Neuron (in vitro differentiated cells): ENCODE results near the gene DCUN1D3.

Experiments used
- H2AFZ ChIP-seq: one replicate; pipeline ENCODE4 v1.6.1; 2013; ENCODE audit warnings: low read depth, mild to moderate bottlenecking, inconsistent platforms, low read length, moderate library complexity
- H3K27me3 ChIP-seq: one replicate; pipeline ENCODE4 v1.6.1; 2013; ENCODE audit warnings: low read length; ENCODE audit not compliant: insufficient read depth
- H3K36me3 ChIP-seq: one replicate; pipeline ENCODE4 v1.6.1; 2013; ENCODE audit warnings: low read length; ENCODE audit not compliant: insufficient read depth
- H3K4me1 ChIP-seq: one replicate; pipeline ENCODE4 v1.6.1; 2013; ENCODE audit warnings: low read length; ENCODE audit not compliant: insufficient read depth
- H3K4me3 ChIP-seq: 2 replicates; pipeline ENCODE4 v1.5.1; 2013; ENCODE audit warnings: mild to moderate bottlenecking, low read length, moderate library complexity
- H3K9me3 ChIP-seq: one replicate; pipeline ENCODE4 v1.6.1; 2013; ENCODE audit warnings: low read length

The DCUN1D3 gene

GRCh38 chr16:20906341-20907255, 6.4 kb upstream of the DCUN1D3 start:
- H3K4me1 ChIP-seq = peaks cover 5% of the 10 kb centered on the region
- no peak overlapping the region for H3K4me3 ChIP-seq
- no peaks in the 10 kb centered on the region for H3K36me3 ChIP-seq
- H2AFZ ChIP-seq = no peak overlapping the region
- H3K27me3 ChIP-seq = no peaks in the 10 kb centered on the region
- H3K9me3 ChIP-seq = no peaks in the 10 kb centered on the region

DNA sequence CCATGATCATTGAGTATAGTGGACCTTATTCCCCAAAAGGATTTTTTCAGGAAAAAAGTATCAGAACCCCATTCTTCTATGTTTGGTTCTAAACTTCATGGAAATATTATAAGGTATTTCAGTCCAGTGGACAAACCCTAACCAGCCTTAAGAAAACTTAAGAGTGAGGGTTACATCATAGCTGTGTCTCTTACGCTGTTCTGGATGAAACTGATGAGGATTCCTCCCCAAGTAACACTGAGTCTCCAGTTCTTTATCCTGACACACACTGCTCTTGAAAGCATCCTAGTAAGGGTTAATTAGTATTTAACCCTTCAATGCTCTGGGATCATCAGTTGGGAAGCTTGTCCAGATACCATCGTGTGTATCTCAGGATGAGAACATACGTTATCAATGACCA, 5.4 kb upstream of the DCUN1D3 start:
- H3K27me3 ChIP-seq = no peaks in the 10 kb centered on the region
- H3K4me1 ChIP-seq = peaks cover 7% of the 10 kb centered on the region
- H3K4me3 ChIP-seq = no peak overlapping the region
- no peaks in the 10 kb centered on the region for H3K36me3 ChIP-seq
- H2AFZ ChIP-seq = no peak overlapping the region
- no peaks in the 10 kb centered on the region for H3K9me3 ChIP-seq

DNA sequence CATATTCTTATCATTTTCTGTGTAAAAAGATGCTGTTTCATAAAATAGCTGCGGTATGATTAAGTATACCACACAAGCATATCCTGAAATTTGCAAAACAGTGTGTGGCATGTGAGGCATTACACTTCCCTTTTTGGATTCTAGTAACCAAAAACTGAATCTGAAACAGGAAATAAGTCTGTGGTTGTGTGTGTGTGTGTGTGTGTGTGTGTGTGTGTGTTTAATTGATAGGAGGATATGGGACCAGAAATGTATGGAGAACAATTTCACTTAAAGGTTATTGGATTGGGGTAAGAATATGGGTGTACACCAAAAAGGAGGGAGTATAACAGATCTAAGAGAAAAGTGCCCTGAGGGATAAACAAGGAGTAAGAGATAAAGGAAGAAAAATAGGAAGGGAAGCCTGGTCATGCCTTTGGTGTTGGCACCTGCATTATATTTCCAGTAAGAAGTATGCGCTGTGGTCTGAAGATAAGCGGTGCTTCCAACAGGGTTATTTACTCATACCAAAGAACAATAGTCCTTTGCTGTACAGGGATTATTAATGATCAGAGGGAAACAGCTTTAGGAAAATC, 4.4 kb upstream of the DCUN1D3 start:
- Histone ChIP-seq H3K27me3 (no peaks in the 10 kb centered on the region), H2AFZ (no peak overlapping the region), H3K4me1 (peaks cover 7% of the 10 kb centered on the region), H3K36me3 (no peaks in the 10 kb centered on the region), H3K4me3 (no peak overlapping the region), H3K9me3 (no peaks in the 10 kb centered on the region)

GRCh38 chr16:20903899-20904506, 3.8 kb upstream of the DCUN1D3 start:
- H3K9me3 ChIP-seq = no peaks in the 10 kb centered on the region
- no peaks in the 10 kb centered on the region for H3K36me3 ChIP-seq
- H3K4me3 ChIP-seq = no peak overlapping the region
- H2AFZ ChIP-seq = no peak overlapping the region
- H3K27me3 ChIP-seq = no peaks in the 10 kb centered on the region
- peaks cover 9% of the 10 kb centered on the region for H3K4me1 ChIP-seq

DNA sequence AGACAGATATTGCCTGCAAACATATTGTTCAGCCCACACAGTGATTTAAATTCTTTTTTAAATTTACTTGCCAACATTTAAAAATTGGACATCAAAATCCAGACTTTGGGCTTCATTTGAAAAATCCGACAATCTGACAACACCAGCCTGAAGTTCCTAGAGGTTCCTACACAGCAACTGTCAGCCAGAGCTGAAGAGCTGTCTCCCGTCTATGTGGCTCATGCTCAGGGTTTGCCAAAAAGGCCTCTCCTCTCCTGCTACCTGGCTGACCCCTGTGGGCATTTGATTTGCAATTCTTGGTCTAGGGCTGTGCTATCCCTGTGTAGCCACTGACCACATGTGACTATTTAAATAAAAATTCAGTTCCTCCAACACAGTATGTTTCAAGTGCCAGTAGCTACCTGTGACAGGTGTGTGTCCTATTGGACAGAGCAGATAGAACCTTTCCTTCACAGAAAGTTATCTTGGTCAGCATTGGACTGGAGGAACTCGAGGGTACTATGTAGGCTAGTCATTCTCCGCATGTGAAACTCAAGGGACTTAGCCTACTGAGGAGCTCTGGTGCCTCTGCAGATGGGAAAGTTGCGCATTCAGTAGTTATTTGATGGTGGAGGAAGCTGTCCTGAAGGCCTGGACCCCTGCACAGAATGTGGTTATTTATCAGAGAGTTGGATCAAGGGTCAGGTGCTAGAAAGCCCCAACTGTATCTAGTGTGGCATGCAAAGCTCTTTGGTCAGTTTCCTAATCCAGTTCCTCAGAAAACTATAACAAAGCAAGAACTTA, 3.1 kb upstream of the DCUN1D3 start:
- Histone ChIP-seq H2AFZ (no peak overlapping the region), H3K27me3 (no peaks in the 10 kb centered on the region), H3K36me3 (no peaks in the 10 kb centered on the region), H3K9me3 (no peaks in the 10 kb centered on the region), H3K4me1 (peaks cover 15% of the 10 kb centered on the region), H3K4me3 (no peak overlapping the region)

DNA sequence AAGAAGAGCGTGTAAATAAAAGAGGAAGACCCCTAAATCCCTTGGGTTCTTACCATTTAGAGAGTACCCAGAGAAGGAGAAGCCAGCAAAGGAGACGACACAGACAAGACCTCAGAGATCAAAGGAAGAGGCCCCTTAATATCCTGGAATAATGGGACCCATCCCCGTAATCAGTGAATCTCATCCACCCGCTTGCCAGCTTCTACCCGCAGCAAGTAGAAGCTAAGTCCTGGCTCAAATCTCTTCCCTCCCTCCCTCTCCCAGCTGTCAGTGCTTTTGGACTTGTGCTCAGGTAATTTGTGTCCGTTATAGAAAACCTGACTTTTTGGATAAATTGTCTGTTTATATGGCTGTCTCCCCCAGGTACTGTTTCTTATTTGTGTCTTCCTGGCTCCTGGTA, 2.3 kb upstream of the DCUN1D3 start:
- Histone ChIP-seq H2AFZ (no peak overlapping the region), H3K27me3 (no peaks in the 10 kb centered on the region), H3K4me3 (no peak overlapping the region)

DNA sequence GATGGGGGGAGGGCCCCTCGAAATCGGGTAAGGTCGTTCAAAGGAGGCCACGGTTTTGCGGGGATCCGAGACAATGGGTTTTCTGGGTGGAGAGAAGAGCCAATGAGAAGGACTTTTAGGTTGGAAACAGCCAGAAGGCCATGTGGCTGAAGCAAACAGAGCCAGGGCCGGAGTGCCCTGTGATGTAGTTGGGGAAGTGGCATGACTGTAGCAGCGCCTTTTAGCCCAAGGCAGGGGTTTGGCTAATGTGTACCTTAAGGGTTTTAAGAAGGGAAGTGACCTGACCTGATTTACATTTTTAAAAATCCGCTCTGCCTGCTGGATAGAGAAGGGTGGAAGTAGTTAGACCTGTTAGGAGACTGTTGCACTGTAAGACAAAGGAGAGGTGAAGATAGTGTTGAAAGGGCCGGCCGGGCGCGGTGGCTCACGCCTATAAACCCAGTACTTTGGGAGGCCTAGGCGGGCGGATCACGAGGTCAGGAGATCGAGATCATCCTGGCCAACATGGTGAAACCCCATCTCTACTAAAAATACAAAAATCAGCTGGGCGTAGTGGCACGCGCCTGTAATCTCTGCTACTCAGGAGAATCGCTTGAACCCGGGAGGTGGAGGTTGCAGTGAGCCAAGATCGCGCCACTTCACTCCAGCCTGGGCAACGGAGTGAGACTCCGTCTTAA, 1.4 kb upstream of the DCUN1D3 start:
- Histone ChIP-seq H3K4me3 (peak overlapping the region; percentile 99), H3K27me3 (no peaks in the 10 kb centered on the region), H3K36me3 (peaks cover 9% of the 10 kb centered on the region), H3K9me3 (no peaks in the 10 kb centered on the region), H2AFZ (peak overlapping the region; percentile 45), H3K4me1 (peaks cover 18% of the 10 kb centered on the region)

More for the DNA sequence above, 2.3 kb upstream of the DCUN1D3 start:
- H3K9me3 ChIP-seq = no peaks in the 10 kb centered on the region
- H3K36me3 ChIP-seq = peaks cover 2% of the 10 kb centered on the region
- H3K4me1 ChIP-seq = peaks cover 18% of the 10 kb centered on the region

DNA sequence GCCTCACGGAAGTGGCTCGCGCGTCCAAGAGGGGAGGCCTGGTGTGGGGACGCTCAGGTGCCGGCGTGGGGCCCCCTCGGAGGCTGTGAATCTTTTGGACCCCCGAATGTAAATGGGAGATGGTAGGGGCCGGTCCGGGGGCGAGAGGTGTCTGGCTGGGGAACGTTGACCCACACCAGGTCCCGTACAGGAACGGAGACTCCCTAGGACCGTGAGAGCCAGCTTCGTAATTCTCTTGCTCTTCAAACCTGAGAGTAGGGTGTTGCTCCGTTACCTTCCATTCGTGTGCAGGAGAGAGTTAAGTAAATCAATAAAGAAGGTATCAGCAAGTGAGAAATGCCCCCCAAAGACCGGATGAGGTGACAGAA, 894 bp upstream of the DCUN1D3 start:
- Histone ChIP-seq H3K4me1 (peaks cover 18% of the 10 kb centered on the region), H3K27me3 (no peaks in the 10 kb centered on the region), H3K36me3 (peaks cover 9% of the 10 kb centered on the region), H2AFZ (peak overlapping the region; percentile 45), H3K9me3 (no peaks in the 10 kb centered on the region), H3K4me3 (peak overlapping the region; percentile 99)

GRCh38 chr16:20899477-20900298, 470 bp downstream of the DCUN1D3 start:
- Histone ChIP-seq H2AFZ (peak overlapping the region; percentile 44), H3K4me1 (peaks cover 18% of the 10 kb centered on the region), H3K4me3 (peak overlapping the region; percentile 99), H3K9me3 (no peaks in the 10 kb centered on the region), H3K36me3 (peaks cover 9% of the 10 kb centered on the region), H3K27me3 (no peaks in the 10 kb centered on the region)

- Histone ChIP-seq H3K36me3 (peaks cover 9% of the 10 kb centered on the region), H3K4me1 (peaks cover 18% of the 10 kb centered on the region), H3K27me3 (no peaks in the 10 kb centered on the region), H2AFZ (no peak overlapping the region), H3K9me3 (no peaks in the 10 kb centered on the region), H3K4me3 (peak overlapping the region; percentile 99)
Observed at GRCh38 chr16:20899071-20899470, 1.1 kb downstream of the DCUN1D3 start.

GRCh38 chr16:20897922-20898321, 2.2 kb downstream of the DCUN1D3 start:
- H2AFZ ChIP-seq = no peak overlapping the region
- no peaks in the 10 kb centered on the region for H3K27me3 ChIP-seq
- peaks cover 9% of the 10 kb centered on the region for H3K36me3 ChIP-seq
- peaks cover 18% of the 10 kb centered on the region for H3K4me1 ChIP-seq
- H3K9me3 ChIP-seq = no peaks in the 10 kb centered on the region
- no peak overlapping the region for H3K4me3 ChIP-seq
